NCI-H1417 (cell line): ENCODE results near the gene CLEC4A.
"Not testable (repeated sequence)": the region's sequence is repeated elsewhere in the genome, so short reads cannot be mapped to it uniquely, and the experiment has no call there.

Experiments
- DNase-seq, 3 experiments: peaks; one replicate each; lab custom pipeline; 2025; lab: John Stamatoyannopoulos, UW

CLEC4A gene

DNA sequence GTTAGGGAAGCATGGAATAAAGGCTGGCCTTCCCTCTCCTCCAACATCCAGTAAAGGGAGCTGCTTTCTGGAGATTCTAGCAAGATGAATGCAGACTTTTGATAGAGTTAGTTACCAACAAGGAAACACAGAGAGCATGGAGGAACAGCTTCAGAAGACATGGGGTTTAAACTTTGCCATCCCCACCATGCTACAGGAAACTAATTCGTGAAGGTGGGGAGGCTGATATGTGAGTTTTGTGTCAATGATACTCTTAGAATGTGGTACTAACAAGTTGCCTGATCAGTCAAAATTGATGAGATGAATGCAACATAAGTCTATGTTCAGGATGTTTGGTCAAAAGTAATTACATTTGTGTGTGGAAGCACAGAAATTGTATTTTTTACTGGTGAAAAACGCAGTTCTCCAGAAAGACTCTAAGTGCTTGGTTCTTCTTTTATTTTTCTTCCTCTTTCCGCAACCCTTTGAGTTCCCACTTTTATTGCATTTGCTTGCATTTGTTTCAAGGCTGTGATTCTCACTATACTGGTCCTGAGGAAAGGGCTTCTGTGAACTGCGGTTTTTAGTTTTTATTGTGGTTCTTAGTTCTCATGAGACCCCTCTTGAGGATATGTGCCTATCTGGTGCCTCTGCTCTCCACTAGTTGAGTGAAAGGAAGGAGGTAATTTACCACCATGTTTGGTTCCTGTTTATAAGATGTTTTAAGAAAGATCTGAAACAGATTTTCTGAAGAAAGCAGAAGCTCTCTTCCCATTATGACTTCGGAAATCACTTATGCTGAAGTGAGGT is at the start of gene CLEC4A:
CLEC4A (plus strand) TSS at position 494 of the 789 bp plus-strand sequence; CDS start at position 756, 262 bp downstream.
- no peak for DNase-seq

DNA sequence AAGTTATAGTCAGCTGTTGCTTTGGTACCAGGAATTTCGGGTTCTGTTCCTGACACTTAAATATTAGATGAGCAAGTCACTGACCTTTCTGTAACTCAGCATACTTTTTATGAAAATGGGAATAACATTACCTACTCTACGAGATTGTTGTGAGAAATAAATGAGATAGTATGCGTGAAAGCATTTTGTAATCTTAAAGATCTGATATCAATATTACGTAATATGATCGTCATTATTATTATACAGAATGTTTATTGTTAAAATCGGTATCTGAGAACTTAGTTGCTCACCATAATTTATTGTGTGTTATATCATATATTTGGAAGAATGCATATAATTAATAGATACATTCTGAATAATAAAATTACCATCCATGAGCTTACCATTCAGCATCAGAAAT is 47.5 kb upstream of the CLEC4A start:
- DNase-seq = no peak

DNA sequence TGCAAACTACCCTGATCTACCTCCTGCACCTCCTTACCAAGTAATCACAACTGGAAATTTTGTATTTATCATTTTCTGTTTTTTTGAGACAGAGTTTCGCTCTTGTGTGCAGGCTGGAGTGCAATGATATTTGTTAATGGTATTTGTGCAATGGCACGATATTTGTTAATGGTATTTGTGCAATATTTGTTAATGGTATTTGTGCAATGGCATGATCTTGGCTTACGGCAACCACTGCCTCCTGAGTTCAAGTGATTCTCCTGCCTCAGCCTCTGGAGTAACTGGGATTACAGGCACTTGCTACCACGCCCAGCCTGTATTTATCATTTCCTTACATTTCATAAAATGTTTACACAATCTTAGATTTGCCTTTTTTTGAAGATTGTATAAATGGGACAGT is 47.1 kb upstream of the CLEC4A start:
- DNase-seq = no peak

DNA sequence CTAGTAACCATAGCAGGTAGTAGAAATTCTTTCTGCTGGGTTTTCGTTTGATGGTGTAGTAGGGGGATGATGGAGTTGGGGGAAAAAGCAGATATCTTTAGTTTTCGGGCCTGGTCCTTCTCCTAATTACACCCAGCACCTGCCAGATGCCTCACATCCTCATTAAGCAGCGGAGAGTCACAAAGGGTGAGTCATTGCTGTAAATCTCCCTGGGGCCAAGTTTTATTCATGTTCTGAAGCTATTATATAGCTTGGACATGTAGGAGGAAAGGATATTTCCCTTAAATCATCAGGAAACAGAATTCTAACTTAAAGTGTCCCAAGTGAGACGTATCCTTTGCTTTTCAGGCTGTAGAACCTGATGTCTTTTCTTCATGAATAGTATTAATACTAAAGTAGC is 46.2 kb upstream of the CLEC4A start:
- peak in 2 of 3 experiments; percentile 45 to 80 for DNase-seq

DNA sequence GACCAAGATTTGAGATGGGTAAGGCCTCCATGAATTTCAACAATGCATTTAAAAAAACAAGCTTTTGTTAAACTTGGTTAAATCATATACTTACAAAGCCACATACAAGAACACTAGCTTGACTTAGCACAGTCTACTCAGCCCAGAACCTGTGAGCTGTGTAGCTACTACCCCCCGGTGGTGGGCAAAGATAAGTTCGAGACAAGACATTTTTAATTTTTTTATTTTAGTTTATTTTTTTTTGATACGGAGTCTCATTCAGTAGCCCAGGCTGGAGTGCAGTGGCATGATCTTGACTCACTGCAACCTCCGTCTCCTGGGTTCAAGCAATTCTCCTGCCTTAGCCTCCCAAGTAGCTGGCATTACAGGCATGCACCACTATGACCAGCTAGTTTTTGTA is 45.0 kb upstream of the CLEC4A start:
- peak in 2 of 3 experiments; percentile 9 to 73 for DNase-seq

DNA sequence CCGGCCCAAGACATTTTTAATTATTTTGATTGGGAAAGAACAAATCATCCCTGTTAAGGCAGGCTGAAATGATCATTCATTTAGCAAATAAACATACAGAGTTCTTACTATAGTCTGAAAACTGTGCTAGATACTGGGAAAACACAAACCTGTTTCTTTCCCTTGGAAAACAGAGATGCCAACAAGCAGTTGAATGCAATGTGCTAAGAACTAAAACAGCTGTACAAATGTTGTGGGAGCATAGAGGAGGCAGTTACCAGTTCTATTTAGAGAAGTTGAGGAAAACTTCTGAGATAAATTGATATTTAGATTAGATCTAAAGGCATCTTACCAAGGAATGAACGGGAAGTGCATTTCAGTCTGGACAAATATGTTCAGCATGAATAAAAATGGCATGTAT is 44.5 kb upstream of the CLEC4A start:
- no peak for DNase-seq

DNA sequence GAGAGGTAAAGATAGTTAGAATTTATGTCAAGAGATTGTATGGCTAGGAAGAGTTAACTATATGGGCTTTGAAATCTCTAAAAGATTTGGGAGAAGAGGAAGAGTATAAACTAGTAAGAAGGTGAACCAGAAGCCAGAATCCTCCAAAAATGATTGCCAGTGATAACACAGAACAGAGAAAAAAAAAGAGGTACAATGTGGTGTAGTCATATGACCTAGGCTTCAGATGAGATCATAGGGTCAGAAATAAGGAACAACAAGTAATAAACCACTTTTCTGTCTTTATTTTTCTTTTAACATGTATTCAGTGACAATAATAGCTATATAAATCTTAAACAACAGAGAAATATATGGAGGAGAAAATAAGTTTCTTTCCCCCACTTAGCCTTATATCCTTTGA is 43.3 kb upstream of the CLEC4A start:
- no peak for DNase-seq

DNA sequence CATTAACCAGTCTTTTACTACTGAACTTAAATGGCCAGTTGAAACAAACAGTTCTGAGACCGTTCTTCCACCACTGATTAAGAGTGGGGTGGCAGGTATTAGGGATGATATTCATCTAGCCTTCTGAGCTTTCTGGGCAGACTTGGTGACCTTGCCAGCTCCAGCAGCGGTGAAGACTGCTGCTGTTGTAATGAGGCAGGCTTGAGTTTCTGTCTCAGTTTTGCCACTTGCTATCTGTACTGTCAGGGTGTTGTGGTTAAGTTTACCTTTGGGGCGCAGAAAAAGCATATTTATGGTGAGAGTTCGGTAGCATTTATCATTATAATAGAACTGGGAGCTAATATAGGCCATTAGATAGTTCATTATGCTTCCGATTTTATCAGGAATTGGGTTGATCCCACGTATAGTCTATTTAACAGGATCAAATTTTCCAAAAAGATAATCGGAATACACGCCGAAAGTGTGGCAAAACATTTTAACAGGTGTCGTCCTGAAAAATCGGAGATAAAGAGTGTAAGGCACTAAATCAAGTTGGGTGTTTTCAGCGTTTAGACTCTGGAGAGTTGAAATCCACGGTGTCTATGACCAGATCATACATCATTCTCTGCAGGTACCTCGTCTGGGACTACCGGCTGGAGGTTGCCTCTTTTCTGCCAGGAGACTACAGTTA is 42.0 kb upstream of the CLEC4A start:
- peak; percentile 19 to 74 (median 48) for DNase-seq

DNA sequence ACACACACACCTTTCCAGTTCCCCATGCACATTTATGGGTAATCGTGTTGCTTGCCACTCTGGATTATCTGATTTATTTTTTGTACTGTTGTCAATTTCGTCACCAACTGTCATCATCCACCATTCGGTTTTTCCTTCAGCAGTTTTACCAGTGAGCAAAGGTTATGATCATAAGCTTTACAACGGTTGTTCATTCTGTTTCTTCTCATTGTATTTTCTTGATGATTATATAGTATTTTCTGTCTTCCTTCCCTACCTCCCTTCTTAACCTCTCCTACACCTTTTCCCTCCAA is 40.7 kb upstream of the CLEC4A start:
- DNase-seq = peak in 1 of 3 experiments; percentile 53

DNA sequence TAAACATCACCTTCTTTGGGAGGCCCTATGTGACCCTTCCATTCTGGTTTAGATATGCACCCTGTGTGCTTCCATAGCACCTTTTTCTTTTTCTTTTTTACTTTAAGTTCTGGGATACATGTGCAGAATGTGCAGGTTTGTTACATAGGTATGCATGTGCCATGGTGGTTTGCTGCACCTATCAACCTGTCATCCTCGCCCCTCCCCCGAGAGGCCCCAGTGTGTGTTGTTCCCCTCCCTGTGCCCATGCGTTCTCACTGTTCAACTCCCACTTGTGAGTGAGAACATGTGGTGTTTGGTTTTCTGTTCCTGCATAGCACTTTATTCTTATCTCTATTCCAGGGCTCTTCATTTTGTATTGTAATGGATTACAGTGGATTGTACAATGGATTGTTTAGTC is 39.1 kb upstream of the CLEC4A start:
- not testable (repeated sequence) for DNase-seq

DNA sequence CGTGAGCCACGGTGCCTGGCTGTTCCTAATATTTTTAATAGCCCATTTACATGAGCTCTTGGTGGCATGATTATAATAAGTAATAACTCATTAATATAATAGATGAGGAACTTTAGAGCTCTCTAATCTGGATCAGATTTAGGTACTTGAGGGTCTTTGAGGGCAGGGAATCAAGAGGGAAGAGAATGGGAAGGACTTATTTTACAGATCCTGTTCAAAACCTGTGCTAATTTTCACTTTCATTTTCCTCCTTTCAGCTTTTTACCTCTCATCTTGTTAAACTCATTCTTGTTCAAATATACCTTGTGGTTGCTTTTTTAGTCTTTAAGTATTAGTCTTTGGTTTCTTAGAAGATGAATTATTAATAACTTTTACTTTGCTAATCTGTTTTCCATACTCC is 35.8 kb upstream of the CLEC4A start:
- no peak for DNase-seq

DNA sequence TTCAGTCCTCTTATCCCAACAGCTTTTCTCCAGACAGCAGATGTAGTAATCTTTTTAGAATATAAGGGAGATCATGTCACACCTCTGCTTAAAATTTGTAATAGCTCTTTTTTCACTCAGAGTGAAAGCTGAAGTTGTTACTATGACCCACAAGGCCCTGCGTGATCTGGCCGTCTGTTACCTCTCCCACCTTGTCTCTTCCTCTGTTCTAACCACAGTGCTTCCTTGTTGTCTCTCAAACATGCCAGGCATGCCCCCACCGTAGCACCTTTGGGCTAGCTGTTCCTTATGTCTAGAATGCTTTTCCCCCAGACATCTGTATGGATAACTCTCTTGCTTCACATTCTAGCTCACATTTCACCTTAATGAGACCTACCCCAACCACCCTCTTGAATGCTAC is 34.8 kb upstream of the CLEC4A start:
- DNase-seq = no peak

DNA sequence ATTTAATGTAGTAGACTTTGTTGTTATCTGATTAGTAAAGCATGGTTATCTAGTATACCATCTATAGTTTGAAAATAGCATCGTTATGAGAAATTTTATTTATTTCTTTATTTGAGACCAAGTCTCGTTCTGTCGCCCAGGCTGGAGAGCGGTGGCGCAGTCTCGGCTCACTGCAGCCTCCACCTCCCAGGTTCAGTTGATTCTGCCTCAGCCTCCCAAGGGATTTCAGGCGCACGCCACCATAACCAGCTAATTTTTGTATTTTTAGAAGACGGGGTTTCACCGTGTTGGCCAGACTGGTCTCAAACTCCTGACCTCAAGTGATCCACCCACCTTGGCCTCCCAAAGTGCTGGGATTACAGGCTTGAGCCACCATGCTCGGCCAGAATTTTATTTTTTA is 34.1 kb upstream of the CLEC4A start:
- not testable (repeated sequence) for DNase-seq

DNA sequence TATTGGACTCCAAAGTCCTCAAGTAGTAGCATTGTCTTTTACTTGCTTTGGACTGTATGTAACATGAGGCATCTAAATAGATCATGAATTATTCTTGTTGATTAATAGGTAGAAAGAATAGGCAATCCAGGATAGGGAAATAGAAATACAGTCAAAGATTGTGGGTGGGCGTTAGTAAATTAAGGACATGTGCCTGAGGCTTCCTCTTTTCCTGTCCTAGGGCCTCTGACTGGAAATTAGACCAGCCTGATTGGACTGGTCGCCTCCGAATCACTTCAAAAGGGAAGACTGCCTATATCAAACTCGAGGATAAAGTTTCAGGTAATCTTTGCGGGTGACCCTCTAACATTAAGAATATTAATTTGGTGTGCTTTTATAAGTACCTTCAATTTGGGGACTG is 33.7 kb upstream of the CLEC4A start:
- DNase-seq = no peak

DNA sequence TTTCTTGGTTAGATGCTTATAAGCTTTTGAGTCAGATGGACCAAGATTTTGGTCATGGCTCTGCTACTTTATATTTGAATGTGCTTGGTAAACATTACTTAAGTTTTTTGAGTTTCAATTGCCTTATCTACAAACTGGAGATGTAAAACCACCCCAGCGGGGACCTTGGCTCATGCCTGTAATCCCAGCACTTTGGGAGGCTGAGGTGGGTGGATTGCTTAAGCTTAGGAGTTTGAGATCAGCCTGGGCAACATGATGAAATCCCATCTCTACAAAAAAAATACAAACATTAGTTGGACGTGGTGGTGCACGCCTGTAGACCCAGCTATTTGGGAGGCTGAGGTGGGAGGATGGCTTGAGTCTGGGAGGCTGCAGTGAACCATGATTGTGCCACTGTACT is 30.1 kb upstream of the CLEC4A start:
- no peak for DNase-seq

DNA sequence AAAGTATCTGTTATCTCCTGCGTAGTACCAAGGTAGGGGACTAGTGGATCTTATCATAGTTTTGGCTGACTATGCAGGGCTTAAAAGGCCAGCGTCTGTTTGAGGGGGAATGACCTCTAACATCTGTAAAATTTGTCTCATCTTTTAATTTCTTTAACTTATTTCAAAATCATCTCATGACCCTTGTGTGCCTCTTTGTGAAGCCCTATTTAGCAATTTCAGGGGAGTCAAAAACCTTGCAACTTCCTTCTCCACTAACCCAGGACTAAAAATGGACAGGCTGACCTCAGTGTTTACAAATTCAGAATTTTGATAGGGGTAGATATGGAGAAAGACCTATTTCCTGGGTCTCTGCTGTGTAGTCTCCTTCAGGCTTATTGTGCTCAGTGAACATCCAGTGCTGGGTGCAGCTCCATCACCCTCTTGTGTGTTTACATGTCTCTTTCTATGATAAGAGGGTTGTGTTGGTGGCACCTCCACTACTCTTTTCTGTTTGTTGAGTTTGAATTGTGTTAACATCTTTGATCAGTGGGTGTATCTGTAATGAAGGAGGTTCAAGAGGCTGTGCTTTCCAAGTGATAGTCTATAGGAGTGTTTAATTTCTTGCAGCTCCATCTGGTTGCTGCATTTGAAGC is 27.0 kb upstream of the CLEC4A start:
- no peak for DNase-seq

DNA sequence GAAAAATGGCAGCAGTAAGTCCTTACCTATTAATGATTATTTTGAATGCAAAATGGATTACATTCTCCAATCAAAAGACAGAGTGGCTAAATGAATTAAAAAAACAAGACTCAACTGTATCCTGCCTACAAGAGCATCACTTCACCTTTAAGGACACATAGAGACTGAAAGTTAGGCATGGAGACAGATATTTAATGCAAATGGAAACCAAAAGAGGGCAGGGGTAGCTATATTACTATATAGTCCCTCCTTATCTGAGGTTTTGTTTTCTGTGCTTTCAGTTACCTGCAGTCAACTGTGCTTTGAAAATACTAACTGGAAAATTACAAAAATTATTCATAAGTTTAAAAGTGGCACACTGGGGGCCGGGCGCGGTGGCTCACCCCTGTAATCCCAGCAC is 24.2 kb upstream of the CLEC4A start:
- no peak for DNase-seq

DNA sequence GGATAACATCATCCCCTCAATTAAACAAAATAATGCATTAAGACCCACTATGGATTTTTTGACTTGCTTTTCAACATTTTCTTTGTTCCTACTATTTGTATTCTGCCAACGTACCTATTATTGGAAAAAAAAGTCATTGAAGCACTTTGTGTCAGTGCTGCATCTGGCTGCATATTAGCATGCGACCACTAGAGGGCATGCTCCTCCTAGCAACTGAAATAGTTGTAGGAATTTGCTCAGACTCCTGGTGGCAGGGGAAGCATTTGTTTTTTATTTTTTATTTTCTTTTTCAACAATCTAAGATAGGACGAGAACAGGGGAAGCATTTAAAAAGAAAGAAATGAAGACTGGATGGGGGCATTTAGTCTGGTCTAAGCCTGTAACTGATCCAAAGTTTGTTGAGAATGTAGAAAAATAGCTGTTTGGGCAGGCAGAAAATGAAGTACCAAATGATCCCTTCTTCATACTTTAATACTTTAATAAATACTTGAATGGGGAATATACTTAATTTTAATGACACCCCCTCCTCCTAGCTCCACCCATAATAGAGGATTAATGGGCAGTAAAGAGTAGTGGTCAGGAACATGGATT is 14.5 kb upstream of the CLEC4A start:
- DNase-seq = peak; percentile 27 to 82 (median 57)

DNA sequence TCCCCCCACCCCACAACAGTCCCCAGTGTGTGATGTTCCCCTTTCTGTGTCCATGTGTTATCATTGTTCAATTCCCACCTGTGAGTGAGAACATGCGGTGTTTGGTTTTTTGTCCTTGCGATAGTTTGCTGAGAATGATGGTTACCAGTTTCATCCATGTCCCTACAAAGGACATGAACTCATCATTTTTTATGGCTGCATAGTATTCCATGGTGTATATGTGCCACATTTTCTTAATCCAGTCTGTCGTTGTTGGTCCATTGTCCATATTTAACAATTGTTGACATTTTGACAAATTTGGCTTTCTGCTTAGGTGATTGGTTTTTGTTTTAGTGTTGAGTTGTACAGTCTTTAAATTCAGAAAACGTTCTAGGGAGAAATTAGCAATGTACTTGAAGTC is 10.3 kb upstream of the CLEC4A start:
- not testable (repeated sequence) for DNase-seq

DNA sequence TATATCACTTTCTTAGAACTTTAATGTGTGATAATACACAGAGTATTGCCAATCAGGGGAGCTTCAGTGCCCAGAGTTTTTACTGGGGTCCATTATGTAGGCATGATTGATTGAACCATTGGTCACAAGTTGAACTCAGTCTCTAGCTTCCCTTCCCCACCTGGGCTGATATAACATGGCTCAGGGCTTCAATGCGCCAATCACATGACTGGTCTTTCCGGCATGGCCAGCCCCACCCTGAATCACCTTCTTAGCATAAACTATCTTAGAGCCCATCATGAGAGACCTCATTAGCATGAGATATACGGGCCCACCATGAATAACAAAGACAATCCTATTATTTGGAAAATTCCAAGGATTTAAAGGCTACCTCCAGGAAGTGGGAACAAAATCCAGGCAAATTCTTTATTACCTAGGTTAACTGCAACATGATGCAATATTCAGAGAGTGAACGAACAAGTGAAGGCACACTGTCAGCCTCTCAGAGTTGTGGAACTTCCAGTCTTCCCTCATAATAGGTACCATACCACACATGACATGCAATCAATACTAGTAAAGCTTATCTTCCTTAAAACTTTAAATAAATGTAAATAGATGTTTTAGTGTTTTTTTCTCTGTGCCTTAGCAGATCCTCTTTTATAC is 3.2 kb upstream of the CLEC4A start:
- DNase-seq = no peak

DNA sequence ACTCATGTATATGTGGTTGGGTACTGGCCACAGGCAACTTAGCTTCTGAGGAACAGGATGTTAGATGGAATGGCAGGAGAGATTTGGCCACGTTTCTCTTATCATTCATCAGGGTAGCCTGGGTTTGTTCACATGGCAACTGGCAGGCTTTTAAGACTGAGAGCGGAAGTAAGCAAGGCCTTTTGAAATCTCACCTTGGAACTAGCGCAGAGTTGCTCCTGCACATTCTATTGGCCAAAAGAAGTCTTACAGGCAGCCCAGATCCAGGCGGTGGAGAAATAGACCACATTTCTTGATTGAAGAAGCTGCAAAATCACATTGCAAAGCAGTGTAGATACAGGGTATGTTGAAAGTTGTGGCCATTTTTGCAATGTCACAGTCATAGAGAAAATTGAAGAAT is 3.7 kb downstream of the CLEC4A start:
- no peak for DNase-seq

DNA sequence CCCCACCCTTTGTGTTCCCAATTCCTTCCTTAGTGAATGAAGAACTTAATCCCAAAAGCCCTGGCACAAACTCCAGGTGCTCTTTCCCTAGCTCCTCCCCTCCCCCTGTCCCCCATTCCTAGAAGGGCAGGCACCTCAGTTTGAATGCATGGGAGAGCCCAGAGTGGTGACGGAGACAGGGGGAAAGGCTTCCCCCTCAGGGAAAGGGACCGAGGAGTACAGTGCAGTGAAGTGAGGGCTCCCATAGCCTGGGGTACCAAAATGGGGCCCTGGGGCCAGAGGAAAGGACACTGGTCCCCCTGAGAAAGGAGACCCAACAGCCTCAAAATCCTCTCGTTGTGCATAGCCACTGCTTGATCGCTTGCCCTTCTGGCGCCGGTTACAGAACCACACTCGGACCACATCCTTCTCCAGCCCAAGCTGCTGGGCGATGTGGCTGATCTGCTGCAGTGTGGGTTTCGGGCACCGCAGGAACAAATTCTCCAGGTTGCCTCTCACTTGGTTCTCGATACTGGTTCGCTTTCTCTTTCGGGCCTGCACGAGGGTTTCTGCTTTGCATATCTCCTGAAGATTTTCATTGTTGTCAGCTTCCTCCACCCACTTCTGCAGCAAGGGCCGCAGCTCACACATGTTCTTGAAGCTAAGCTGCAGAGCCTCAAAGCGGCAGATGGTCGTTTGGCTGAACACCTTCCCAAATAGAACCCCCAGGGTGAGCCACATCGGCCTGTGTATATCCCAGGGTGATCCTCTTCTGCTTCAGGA is 10.4 kb downstream of the CLEC4A start:
- DNase-seq = not testable (repeated sequence)
